HG03064 (cell line): ENCODE measurements around the gene FCRL5.
"Not testable (repeated sequence)": the region's sequence is repeated elsewhere in the genome, so short reads cannot be mapped to it uniquely, and the experiment has no call there.

Experiments used
- ATAC-seq: cut with Tn5 transposase; IDR thresholded peaks from one replicate; pipeline ENCODE4 v1.9.1; 2021; ENCODE audit warnings: low read depth; ENCODE audit not compliant: unreplicated experiment

Gene FCRL5

DNA sequence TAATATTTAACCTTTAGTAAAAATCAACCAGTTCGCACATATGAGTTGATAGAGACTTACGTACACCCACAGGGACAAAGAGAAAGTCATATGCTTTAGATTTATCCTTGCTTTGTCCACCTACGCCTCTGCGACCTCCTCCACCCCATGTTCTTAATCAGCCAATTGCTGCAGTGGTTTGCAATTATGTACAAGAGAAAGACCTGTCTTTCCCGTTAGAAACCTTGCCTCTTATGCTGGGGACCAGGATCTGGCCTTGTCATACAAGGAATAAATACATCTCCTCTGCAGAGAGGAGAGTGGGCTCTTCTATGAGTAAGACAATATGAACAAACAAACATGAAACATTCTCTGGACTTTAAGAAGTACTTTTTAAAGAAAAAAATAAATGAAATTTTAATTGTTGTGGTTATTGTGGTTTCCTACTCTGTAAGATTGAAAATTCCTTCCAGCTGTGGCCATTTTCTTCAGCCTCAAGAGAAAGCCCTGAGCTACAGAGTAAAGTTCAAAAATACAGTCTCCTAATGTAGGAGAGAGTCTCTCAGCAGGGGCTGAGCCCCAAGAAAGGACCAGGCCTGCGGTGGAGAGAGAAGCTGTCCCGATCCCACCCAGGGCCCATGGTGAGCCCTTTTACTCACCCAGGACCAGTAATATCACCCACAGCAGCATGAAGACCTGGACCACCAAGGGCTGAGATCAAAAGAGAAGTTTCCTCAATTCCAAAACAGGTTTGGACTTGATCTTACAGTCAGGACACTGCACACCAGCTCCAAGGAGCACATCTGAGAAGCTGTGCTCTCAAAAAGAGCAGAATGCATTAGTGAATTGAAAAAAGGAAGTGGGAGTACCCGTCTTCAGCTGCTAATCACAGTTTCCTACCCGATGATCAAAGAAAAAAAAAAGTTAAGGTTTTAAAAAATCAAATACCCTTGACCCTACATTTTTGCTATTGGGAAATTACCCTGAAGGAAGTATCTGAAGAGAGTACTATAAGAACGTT is at the start of gene FCRL5:
Gene FCRL5, minus strand, starts transcription at position 822 of the 1,000 bp plus-strand sequence. Its CDS starts 153 bp downstream, at position 669.
- ATAC-seq, result peak; percentile 82

DNA sequence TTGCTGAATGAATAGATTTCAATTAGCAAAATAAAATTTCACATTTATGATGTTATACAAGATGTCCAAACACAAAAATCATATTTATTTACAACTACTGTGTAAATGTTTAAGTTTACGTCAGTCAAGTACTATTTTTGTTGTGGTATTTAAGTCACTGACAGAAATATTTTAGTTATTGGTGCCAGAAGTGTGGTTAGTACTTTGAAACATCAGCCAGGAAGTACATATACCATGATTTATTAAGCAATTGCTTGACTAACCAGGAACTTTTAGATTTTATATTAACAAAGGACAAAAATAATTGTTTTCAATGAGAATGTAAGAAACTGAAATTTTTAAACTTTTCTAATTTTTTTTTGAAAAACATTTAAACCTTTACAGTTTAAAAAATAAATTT is 47.9 kb upstream of the FCRL5 start:
- ATAC-seq, result no peak

GRCh38 chr1:157597959-157598667 is 45.8 kb upstream of the FCRL5 start, which contains the start of gene FCRL4:
TSS of gene FCRL4 (minus strand) at chr1:157598085. CDS start at chr1:157597944, 141 bp downstream.
- peak; percentile 52 for ATAC-seq

- ATAC-seq, result peak; percentile 39
Measured at GRCh38 chr1:157596384-157596783, 44.1 kb upstream of the FCRL5 start.

GRCh38 chr1:157595356-157595755 is 43.0 kb upstream of the FCRL5 start:
- peak; percentile 52 for ATAC-seq

GRCh38 chr1:157585984-157586383 is 33.7 kb upstream of the FCRL5 start:
- ATAC-seq, result no peak

- ATAC-seq, result no peak
Measured at GRCh38 chr1:157584503-157584902, 32.2 kb upstream of the FCRL5 start.

- no peak for ATAC-seq
Measured at GRCh38 chr1:157580828-157581210, 28.5 kb upstream of the FCRL5 start.

- no peak for ATAC-seq
Measured at GRCh38 chr1:157580179-157580827, 28.0 kb upstream of the FCRL5 start.

DNA sequence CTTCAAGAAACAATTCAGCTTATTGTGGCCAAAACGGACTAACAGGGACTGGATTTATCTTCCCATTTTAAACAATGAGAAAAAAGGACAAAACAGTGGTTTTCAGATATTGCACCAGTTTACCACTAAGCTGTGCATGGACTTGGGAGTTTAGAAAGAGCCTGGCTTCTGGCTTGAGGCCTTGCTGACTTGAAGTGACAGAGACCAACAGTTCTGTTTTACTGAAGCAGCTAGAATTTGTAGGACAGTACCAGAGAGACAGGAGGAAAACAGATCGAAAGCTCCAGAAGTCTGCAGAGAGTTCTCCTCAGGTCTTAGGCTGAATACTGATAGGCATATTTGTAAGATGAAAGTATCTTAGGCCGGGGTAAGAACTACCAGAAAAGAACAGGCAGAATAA is 25.1 kb upstream of the FCRL5 start:
- no peak for ATAC-seq

DNA sequence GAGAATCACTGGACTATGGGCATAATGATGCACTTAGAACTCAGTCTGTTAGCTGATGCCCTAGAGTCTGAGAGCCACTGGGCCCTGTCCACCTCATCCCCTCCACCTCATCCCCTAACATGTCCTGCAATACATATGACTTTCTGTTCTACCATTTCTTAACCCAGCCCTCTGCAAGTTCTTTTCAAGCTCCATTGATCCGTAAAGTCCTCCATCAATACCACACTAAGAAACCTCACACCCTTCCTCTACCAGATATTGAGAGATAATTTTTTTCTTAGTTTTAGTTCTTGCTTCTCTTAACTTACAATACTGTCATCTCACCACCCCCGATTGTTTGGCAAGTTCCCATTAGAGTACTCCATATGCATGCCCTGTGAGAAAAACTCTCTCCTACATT is 23.4 kb upstream of the FCRL5 start:
- peak; percentile 74 for ATAC-seq

- ATAC-seq, result no peak
Measured at GRCh38 chr1:157574836-157575235, 22.5 kb upstream of the FCRL5 start.

DNA sequence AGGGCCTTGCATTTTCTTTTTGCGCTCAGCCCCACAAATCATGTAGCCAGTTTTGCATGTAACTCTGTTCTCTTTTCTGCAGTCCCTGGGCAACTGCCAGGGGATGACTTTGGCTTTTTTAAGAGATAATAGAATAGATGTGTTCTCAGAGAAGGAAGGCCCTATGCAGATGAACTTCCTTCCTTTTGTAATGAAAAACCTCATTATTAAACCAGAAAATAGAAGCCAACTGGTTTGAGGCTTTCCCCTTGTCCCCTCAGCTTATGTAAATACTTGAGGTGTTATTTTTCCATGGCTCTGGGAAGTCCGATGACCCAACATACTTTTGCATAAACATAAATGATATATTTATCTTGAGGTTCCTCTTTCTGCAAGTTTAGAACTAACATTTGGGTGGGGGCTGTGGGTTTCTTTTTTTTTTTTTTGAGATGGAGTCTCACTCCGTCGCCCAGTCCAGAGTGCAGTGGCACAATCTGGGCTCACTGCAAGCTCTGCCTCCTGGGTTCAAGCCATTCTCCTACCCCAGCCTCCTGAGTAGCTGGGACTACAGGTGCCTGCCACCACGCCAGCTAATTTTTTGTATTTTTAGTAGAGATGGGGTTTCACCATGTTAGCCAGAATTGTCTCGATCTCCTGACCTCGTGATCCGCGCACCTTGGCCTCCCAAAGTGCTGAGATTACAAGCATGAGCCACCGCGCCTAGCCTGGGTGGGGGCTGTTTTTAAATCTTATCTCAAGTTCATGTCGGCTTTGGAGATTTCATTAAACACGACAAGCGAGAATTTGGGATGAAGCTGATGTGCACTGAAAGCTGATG is 14.4 kb upstream of the FCRL5 start:
- ATAC-seq, result no peak

- ATAC-seq, result peak; percentile 70
Measured at GRCh38 chr1:157562515-157562914, 10.2 kb upstream of the FCRL5 start.

DNA sequence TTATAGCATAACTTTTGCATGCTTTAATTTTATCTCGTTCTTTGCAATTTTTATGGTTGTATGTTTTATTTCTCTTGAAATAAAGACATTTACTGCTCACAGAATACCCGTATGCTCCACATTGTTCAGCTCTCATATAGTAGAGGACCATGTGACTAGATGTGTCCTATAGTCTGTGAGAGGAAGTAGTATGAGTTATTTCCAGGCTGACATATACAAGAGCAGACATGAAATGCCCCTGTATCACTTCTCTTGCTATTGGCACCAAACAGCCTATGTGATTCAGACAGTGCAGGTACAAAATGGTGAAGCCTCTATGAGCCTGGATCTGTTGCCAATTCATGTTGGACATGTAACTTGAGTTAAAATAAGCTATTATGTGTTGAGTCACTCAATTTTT is 5.8 kb upstream of the FCRL5 start:
- ATAC-seq, result no peak

DNA sequence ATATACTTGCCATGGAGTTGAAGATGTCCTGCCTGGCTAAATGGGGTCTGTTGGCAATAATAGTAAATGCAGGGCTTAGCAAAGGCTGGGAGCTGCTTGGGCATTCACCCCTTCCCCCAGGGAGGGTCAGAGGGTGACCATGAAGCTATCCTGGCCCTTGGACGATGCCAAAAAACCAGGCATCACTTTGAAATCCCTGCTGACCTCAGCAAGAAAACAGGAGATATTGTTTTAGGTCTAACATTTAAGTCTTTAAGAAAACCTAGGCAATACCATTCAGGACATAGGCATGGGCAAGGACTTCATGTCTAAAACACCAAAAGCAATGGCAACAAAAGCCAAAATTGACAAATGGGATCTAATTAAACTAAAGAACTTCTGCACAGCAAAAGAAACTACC is 4.2 kb downstream of the FCRL5 start:
- ATAC-seq, result not testable (repeated sequence)

DNA sequence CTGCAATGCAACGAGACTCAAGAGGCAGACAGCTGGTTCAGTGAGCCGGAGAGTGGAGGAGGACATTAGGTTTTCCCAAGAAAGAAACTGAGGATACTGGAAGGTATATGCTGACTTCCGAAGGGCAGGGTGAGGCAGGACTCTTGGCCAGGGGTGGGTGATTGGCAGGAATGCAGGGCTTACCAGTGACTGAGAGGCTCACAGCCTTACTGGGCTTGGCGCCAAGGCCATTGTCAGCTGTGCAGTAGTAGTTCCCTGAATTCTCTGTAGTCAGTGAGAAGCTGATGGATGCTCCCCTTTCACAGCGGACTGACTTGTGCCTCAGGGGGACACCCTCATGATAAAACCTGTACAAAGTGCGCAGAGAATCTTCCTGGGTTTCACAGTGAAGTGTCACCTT is 9.6 kb downstream of the FCRL5 start:
- no peak for ATAC-seq

GRCh38 chr1:157540852-157541251 is 11.5 kb downstream of the FCRL5 start:
- no peak for ATAC-seq

DNA sequence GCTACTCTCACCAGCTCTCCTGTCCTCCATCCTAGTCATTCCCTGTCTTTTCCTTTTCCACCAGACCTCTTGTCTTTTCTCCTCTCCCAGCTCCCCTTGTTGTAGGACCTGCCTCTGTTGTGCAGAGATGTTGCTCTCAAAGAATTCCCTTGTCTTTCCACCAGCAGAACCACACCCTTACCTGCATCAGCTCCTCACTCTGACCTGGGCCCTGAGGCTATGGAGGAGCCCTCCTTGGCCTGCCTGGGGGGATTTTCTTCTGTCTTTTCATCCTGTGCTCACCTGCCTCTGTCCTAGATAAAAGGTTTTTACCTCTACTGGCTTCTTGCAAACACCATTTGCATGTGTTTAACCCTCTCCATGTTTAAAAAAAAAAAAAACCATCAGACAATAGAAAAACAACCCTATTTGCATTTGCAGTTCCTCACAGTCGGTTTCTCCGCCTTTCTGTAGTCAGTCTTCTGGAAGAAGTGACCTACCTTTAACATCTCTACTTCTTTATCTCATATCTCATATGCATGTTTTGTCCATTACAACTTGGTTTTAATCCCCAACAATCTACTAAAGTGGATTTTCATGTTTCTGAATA is 12.1 kb downstream of the FCRL5 start:
- no peak for ATAC-seq

GRCh38 chr1:157539568-157539967 is 12.7 kb downstream of the FCRL5 start:
- ATAC-seq, result no peak
